Neuronal stem cell (in vitro differentiated cells): ENCODE results near the gene SSBP3.

Source experiments
- DNase-seq: peaks from one replicate; pipeline ENCODE4 v3.0.0-alpha.2; 2013; ENCODE audit warnings: low spot score
- H2AFZ ChIP-seq: one replicate; pipeline ENCODE4 v1.6.1; 2013; ENCODE audit warnings: mild to moderate bottlenecking, low read length, inconsistent platforms
- H2AK5ac ChIP-seq: 2 replicates; pipeline ENCODE4 v1.6.1; 2013; ENCODE audit warnings: low read depth, mild to moderate bottlenecking, inconsistent platforms, low read length, moderate library complexity, mixed read lengths
- H2BK120ac ChIP-seq: 2 replicates; pipeline ENCODE4 v1.6.1; 2013; ENCODE audit warnings: low read depth, mild to moderate bottlenecking, inconsistent platforms, low read length, moderate library complexity, mixed read lengths
- H2BK12ac ChIP-seq: one replicate; pipeline ENCODE4 v1.6.1; 2013; ENCODE audit warnings: low read length, inconsistent platforms
- H2BK15ac ChIP-seq: 2 replicates; pipeline ENCODE4 v1.6.1; 2013; ENCODE audit warnings: mild to moderate bottlenecking, low read length, inconsistent platforms, mixed read lengths
- H2BK5ac ChIP-seq: one replicate; pipeline ENCODE4 v1.6.1; 2013; ENCODE audit warnings: inconsistent platforms, mild to moderate bottlenecking, low read length, moderate library complexity
- H3K14ac ChIP-seq: one replicate; pipeline ENCODE4 v1.6.1; 2013; ENCODE audit warnings: low read length, inconsistent platforms
- H3K18ac ChIP-seq: 2 replicates; pipeline ENCODE4 v1.6.1; 2013; ENCODE audit warnings: low read length, inconsistent platforms
- H3K23ac ChIP-seq: 2 replicates; pipeline ENCODE4 v1.6.1; 2013; ENCODE audit warnings: low read depth, mild to moderate bottlenecking, mixed read lengths, low read length, inconsistent platforms; ENCODE audit not compliant: poor library complexity
- H3K27ac ChIP-seq: replicated peaks from 3 replicates; pipeline ENCODE4 v1.5.1; 2013; ENCODE audit warnings: low read length, inconsistent platforms
- H3K27me3 ChIP-seq, 3 experiments: 2 replicates each; pipeline ENCODE4 v1.6.1; 2013; ENCODE audit warnings: low read length in 3 of 3, mild to moderate bottlenecking in 2 of 3, inconsistent platforms in 1 of 3, low read depth in 1 of 3, mixed read lengths in 1 of 3, moderate library complexity in 1 of 3; ENCODE audit not compliant: control insufficient read depth in 3 of 3, insufficient read depth in 3 of 3
- H3K36me3 ChIP-seq, 2 donors: replicated peaks in 1 of 2; 2 replicates each; pipeline ENCODE4 v1.6.1; 2013; ENCODE audit warnings: low read length in 2 of 2; ENCODE audit not compliant: control insufficient read depth in 2 of 2, insufficient read depth in 2 of 2
- H3K4ac ChIP-seq: 2 replicates; pipeline ENCODE4 v1.6.1; 2013; ENCODE audit warnings: inconsistent platforms, mild to moderate bottlenecking, low read length, moderate library complexity
- H3K4me1 ChIP-seq, 2 donors: 1 replicate in 1 of 2; 2 replicates in 1 of 2; pipeline ENCODE4 v1.6.1; 2013; ENCODE audit warnings: low read length in 2 of 2, low read depth in 1 of 2; ENCODE audit not compliant: control insufficient read depth in 2 of 2, insufficient read depth in 1 of 2
- H3K4me2 ChIP-seq: one replicate; pipeline ENCODE4 v1.6.1; 2013; ENCODE audit warnings: mild to moderate bottlenecking, low read length, inconsistent platforms; ENCODE audit not compliant: insufficient read depth, poor library complexity, severe bottlenecking
- H3K4me3 ChIP-seq, 2 donors: 2 replicates each; pipeline ENCODE4 v1.5.1; 2013; ENCODE audit warnings: low read length in 2 of 2, mild to moderate bottlenecking in 2 of 2, inconsistent platforms in 1 of 2, moderate library complexity in 1 of 2
- H3K79me1 ChIP-seq: one replicate; pipeline ENCODE4 v1.6.1; 2013; ENCODE audit warnings: low read depth, mild to moderate bottlenecking, inconsistent platforms, low read length, moderate library complexity
- H3K9ac ChIP-seq: one replicate; pipeline ENCODE4 v1.6.1; 2013; ENCODE audit warnings: mild to moderate bottlenecking, low read depth, low read length, inconsistent platforms; ENCODE audit not compliant: poor library complexity
- H3K9me3 ChIP-seq, 2 donors: replicated peaks in 1 of 2; 2 replicates each; pipeline versions ENCODE3 to v1.6.1; 2013; ENCODE audit warnings: low read length in 2 of 2, mild to moderate bottlenecking in 2 of 2, inconsistent platforms in 1 of 2, low read depth in 1 of 2, mixed read lengths in 1 of 2, moderate library complexity in 1 of 2; ENCODE audit not compliant: control insufficient read depth in 2 of 2, insufficient read depth in 1 of 2
- H4K8ac ChIP-seq: one replicate; pipeline ENCODE4 v1.6.1; 2013; ENCODE audit warnings: low read depth, mild to moderate bottlenecking, inconsistent platforms, low read length, moderate library complexity
- H4K91ac ChIP-seq: one replicate; pipeline ENCODE4 v1.6.1; 2013; ENCODE audit warnings: low read length, low read depth, mild to moderate bottlenecking, inconsistent platforms; ENCODE audit not compliant: poor library complexity
- WGBS, 2 donors: extraction: QIAGEN DNeasy Blood & Tissue Kit; methylation state at CpG; one replicate each; pipeline ENCODE4 v1.1.7; 2013; ENCODE audit warnings: missing lambda C conversion rate in 2 of 2, mixed read lengths in 1 of 2; ENCODE audit not compliant: insufficient read length in 2 of 2, insufficient replicate concordance in 1 of 2; ENCODE audit errors: extremely low coverage in 2 of 2; 5-methylcytosine and 5-hydroxymethylcytosine counted together

Gene SSBP3

DNA sequence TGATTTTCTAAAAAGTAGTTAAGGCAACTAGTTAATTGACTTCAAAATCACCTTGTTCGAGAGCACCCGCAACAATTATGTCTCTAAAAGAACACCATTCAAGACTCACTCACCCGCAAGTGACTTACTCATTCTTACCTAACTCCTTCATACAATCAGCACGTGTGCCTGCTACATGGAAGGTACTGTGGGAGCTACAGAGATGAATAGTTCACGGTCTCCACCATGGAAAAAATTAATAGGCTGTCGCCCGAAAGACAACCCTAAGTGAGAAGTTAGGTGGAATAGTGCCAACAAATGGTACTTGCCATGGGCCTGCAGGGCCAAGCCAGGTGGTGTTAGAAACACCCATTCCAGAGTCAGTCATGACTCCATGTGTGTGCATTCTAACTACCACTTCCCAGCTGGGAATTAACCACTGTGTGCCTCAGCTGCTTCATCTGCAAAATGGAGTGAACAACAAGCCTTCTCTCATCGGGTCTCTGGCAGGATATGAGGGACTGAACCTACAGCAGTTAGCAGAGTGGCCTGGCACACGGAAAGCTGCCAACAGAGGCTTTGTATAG lies 7.1 kb downstream of the SSBP3 start:
- peaks cover 43 to 95% of the 10 kb centered on the region in 2 donors for H3K36me3 ChIP-seq
- H2BK12ac ChIP-seq: no peak overlapping the region
- H2AK5ac ChIP-seq: no peak overlapping the region
- H4K91ac ChIP-seq: no peak overlapping the region
- H3K9me3 ChIP-seq: peaks cover 3% of the 10 kb centered on the region in 2 donors
- H4K8ac ChIP-seq: no peak overlapping the region
- peaks cover 12 to 19% of the 10 kb centered on the region in 2 donors for H3K4me1 ChIP-seq
- no peak for DNase-seq
- peaks cover 3% of the 10 kb centered on the region for H3K79me1 ChIP-seq
- H2BK15ac ChIP-seq: no peak overlapping the region
- H3K9ac ChIP-seq: no peak overlapping the region
- H3K18ac ChIP-seq: no peak overlapping the region
- no CpG with 5 or more reads among the region's 9 CpGs for WGBS, 2 donors
- H3K27me3 ChIP-seq: no peaks in the 10 kb centered on the region
- H3K4me3 ChIP-seq: no peak overlapping the region
- H2BK120ac ChIP-seq: no peak overlapping the region
- H3K4ac ChIP-seq: no peak overlapping the region
- H3K14ac ChIP-seq: no peak overlapping the region
- H2AFZ ChIP-seq: no peak overlapping the region
- H3K27ac ChIP-seq: no peak overlapping the region
- no peak overlapping the region for H2BK5ac ChIP-seq
- H3K23ac ChIP-seq: no peak overlapping the region
- no peak overlapping the region for H3K4me2 ChIP-seq

- Histone ChIP-seq H4K91ac (no peak overlapping the region), H2BK12ac (no peak overlapping the region), H2BK120ac (no peak overlapping the region), H3K4ac (no peak overlapping the region), H3K14ac (no peak overlapping the region), H3K9me3 (peaks cover 3% of the 10 kb centered on the region in 2 donors), H3K4me2 (no peak overlapping the region), H3K23ac (no peak overlapping the region), H3K36me3 (peaks cover 48 to 95% of the 10 kb centered on the region in 2 donors), H3K79me1 (no peaks in the 10 kb centered on the region), H4K8ac (no peak overlapping the region), H3K4me3 (no peak overlapping the region), H3K18ac (no peak overlapping the region), H2AFZ (no peak overlapping the region), H3K27ac (no peak overlapping the region), H3K9ac (no peak overlapping the region), H3K27me3 (no peaks in the 10 kb centered on the region), H2BK15ac (no peak overlapping the region), H2AK5ac (no peak overlapping the region), H2BK5ac (no peak overlapping the region), H3K4me1 (peaks cover 5 to 11% of the 10 kb centered on the region in 2 donors)
- DNase-seq: no peak
- WGBS, 2 donors: no CpG with 5 or more reads among the region's 3 CpGs
Measured at GRCh38 chr1:54397980-54398379, 8.2 kb downstream of the SSBP3 start.

GRCh38 chr1:54397090-54397591 lies 9.1 kb downstream of the SSBP3 start:
- Histone ChIP-seq H3K27ac (no peak overlapping the region), H3K4me3 (no peak overlapping the region), H2AFZ (no peak overlapping the region), H3K14ac (no peak overlapping the region), H3K9me3 (peaks cover 3% of the 10 kb centered on the region in 2 donors), H2BK15ac (no peak overlapping the region), H3K18ac (no peak overlapping the region), H3K4me2 (no peak overlapping the region), H3K4ac (no peak overlapping the region), H4K8ac (no peak overlapping the region), H2BK12ac (no peak overlapping the region), H2AK5ac (no peak overlapping the region), H3K27me3 (no peaks in the 10 kb centered on the region), H3K36me3 (peaks cover 54 to 95% of the 10 kb centered on the region in 2 donors), H3K9ac (no peak overlapping the region), H4K91ac (no peak overlapping the region), H2BK120ac (no peak overlapping the region), H3K4me1 (peaks cover 4 to 12% of the 10 kb centered on the region in 2 donors), H3K79me1 (no peaks in the 10 kb centered on the region), H3K23ac (no peak overlapping the region), H2BK5ac (no peak overlapping the region)
- no peak for DNase-seq
- no CpG with 5 or more reads among the region's 5 CpGs for WGBS, 2 donors

DNA sequence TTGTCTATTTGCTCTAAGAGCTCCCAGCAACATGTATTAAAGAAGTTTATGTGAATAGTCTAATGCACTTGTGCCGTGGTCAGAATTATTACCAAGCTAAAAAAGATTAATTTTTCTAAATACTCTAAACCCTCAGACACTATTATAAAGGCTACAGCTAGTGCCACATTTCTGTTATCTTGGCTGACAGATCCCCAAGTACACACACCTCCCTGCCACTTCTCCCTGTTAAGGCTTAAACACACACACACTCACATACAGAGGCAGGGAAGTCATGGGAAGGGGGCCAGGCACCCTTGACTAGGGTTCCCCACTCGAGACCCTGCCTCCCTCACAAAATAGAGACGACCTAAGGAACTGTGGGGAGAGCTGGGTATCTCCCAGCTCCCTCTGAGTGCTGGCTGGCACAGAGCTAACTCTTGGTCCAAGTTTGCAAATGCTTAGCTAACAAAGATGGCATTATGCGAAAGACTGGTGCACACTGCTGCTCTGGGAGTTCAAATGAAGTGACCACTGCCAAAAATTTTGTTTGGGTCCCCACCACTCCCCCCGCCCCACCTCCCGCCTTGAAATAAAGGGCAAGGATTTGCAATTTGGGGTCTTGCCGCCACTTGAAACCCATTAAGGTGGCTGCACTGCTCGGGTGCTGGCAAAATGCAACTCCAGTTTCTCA lies 9.8 kb downstream of the SSBP3 start:
- H2BK120ac ChIP-seq: no peak overlapping the region
- H3K14ac ChIP-seq: no peak overlapping the region
- no peak overlapping the region for H3K18ac ChIP-seq
- no peak overlapping the region for H4K8ac ChIP-seq
- H2AK5ac ChIP-seq: no peak overlapping the region
- H3K9me3 ChIP-seq: peaks cover 3% of the 10 kb centered on the region in 2 donors
- H3K27me3 ChIP-seq: no peaks in the 10 kb centered on the region
- peaks cover 10 to 20% of the 10 kb centered on the region in 2 donors for H3K4me1 ChIP-seq
- no peak overlapping the region for H3K4me2 ChIP-seq
- peak overlapping the region; percentile 46 for H3K23ac ChIP-seq
- no peaks in the 10 kb centered on the region for H3K79me1 ChIP-seq
- H2BK12ac ChIP-seq: no peak overlapping the region
- H2BK15ac ChIP-seq: no peak overlapping the region
- peaks cover 48 to 94% of the 10 kb centered on the region in 2 donors for H3K36me3 ChIP-seq
- no peak overlapping the region for H2AFZ ChIP-seq
- no peak overlapping the region for H3K27ac ChIP-seq
- no peak overlapping the region for H3K9ac ChIP-seq
- no peak overlapping the region for H3K4ac ChIP-seq
- H3K4me3 ChIP-seq: no peak overlapping the region
- no peak overlapping the region for H2BK5ac ChIP-seq
- DNase-seq: no peak
- no CpG with 5 or more reads among the region's 8 CpGs for WGBS, 2 donors
- no peak overlapping the region for H4K91ac ChIP-seq
